Panc1 (cell line): Measurements from ENCODE around the gene CDCP1. TPM values are rescaled to one million over a fixed set of nuclear protein-coding genes. Genes with fewer than 3 reads are reported as not detected.

Experiments
- ATAC-seq: fragments of 200-7000 bp; cut with Tn5 transposase; 2 replicates; pipeline ENCODE4 v1.9.1; 2020; ENCODE audit warnings: mild to moderate bottlenecking, moderate library complexity
- BruUV-seq: library from RNA; stranded (reverse); fragments of 400-500 nt; replicated peaks from 2 replicates; lab custom pipeline; 2021; lab: Mats Ljungman, UMichigan
- CTCF ChIA-PET: fragments of 300-600 bp; sonication (Branson Sonifier 250); formaldehyde crosslinking; loops from one replicate; lab custom pipeline; 2022; ENCODE audit warnings: antibody characterized with exemption; lab: Charles Lee
- POLR2A ChIA-PET: fragments of 300-600 bp; sonication (Branson Sonifier 250); formaldehyde crosslinking; loops from one replicate; lab custom pipeline; 2022; ENCODE audit warnings: antibody characterized with exemption; lab: Charles Lee
- DNase-seq: peaks from one replicate; pipeline ENCODE4 v3.0.0-alpha.2; 2010; ENCODE audit warnings: low read depth, low spot score
- H3K27ac ChIP-seq: 2 replicates; pipeline ENCODE4 v1.5.1; 2011; ENCODE audit warnings: mild to moderate bottlenecking, low read length, inconsistent platforms
- H3K27me3 ChIP-seq: fragments of 200-500 bp; sonication (Bioruptor generic); 2 replicates; pipeline ENCODE4 v1.6.0; 2014; ENCODE audit warnings: low read length, inconsistent platforms; ENCODE audit not compliant: control insufficient read depth, insufficient read depth
- H3K36me3 ChIP-seq: fragments of 200-500 bp; sonication (Bioruptor generic); 2 replicates; pipeline ENCODE4 v1.5.1; 2014; ENCODE audit warnings: inconsistent platforms, mild to moderate bottlenecking, low read length, moderate library complexity; ENCODE audit not compliant: control insufficient read depth, insufficient read depth
- H3K4me1 ChIP-seq: 2 replicates; pipeline ENCODE4 v1.5.1; 2011; ENCODE audit warnings: inconsistent platforms, mild to moderate bottlenecking, low read length, moderate library complexity; ENCODE audit not compliant: control insufficient read depth, insufficient read depth
- H3K4me3 ChIP-seq, 2 experiments: 2 replicates each; pipeline ENCODE4 v1.5.1; 2011 to 2012; ENCODE audit warnings: low read depth in 2 of 2, low read length in 2 of 2, mild to moderate bottlenecking in 2 of 2, inconsistent platforms in 1 of 2, moderate library complexity in 1 of 2
- H3K9me3 ChIP-seq: fragments of 200-500 bp; sonication (Bioruptor generic); 2 replicates; pipeline ENCODE4 v1.5.1; 2014; ENCODE audit warnings: low read depth, mild to moderate bottlenecking, inconsistent platforms, low read length, moderate library complexity; ENCODE audit not compliant: control insufficient read depth, insufficient read depth
- CTCF ChIP-seq: fragments of 450-650 bp; IDR thresholded peaks from 2 replicates; pipeline ENCODE4 v1.5.1; 2017; ENCODE audit warnings: mild to moderate bottlenecking
- POLR2AphosphoS5 ChIP-seq: IDR thresholded peaks from 2 replicates; pipeline ENCODE4 v1.6.1; 2012; ENCODE audit warnings: mild to moderate bottlenecking, low read depth, low read length, moderate library complexity
- REST ChIP-seq, 2 experiments: IDR thresholded peaks; 2 replicates each; pipeline ENCODE4 v1.6.1; 2011 to 2012; ENCODE audit warnings: low read depth in 2 of 2, control low read depth in 1 of 2, low read length in 1 of 2, mild to moderate bottlenecking in 1 of 2, moderate library complexity in 1 of 2; ENCODE audit not compliant: insufficient read depth in 1 of 2
- SIN3A ChIP-seq: IDR thresholded peaks from 2 replicates; pipeline ENCODE4 v1.6.1; 2012; ENCODE audit warnings: low read depth, mild to moderate bottlenecking, low read length, moderate library complexity, borderline replicate concordance; ENCODE audit not compliant: insufficient read depth
- TCF7L2 ChIP-seq: IDR thresholded peaks from 2 replicates; pipeline ENCODE4 v1.6.1; 2011; ENCODE audit warnings: mild to moderate bottlenecking, low read depth, low read length, inconsistent platforms
- in situ Hi-C: cut with HindIII; loops from 2 replicates; pipeline ENCODE4 v1.10.0; 2016; ENCODE audit warnings: low sequenced_read_pairs, low pct_unique_long_range_greater_than_20kb
- intact Hi-C: fragments of 100-400 bp; cut with micrococcal nuclease; formaldehyde crosslinking; loops from one replicate; pipeline ENCODE4 v1.10.0; 2022; ENCODE audit not compliant: unreplicated experiment
- total RNA-seq: library from RNA; stranded (reverse); gene quantifications from one replicate; pipeline ENCODE4 v1.2.1, GENCODE V29; 2021; ENCODE audit not compliant: unreplicated experiment

CDCP1 gene
- total RNA-seq, 1 experiment from 2014 or later = 47.8 TPM

GRCh38 chr3:45100981-45101407 is 45.2 kb downstream of the CDCP1 start:
- peaks cover 4% of the 10 kb centered on the region for H3K4me1 ChIP-seq
- ATAC-seq (no peak), DNase-seq (no peak)
- no peak overlapping the region for H3K4me3 ChIP-seq
- no TSS peak for BruUV-seq
- H3K36me3 ChIP-seq = no peaks in the 10 kb centered on the region
- no peak overlapping the region for H3K27ac ChIP-seq
- CTCF ChIA-PET = no interaction called here
- intact Hi-C loops (no loop called here), in situ Hi-C loops (no loop called here)
- POLR2A ChIA-PET = no interaction called here
- TF ChIP-seq TCF7L2 = no peak
- no peak for TF ChIP-seq CTCF
- no peak for TF ChIP-seq POLR2AphosphoS5
- no peak for TF ChIP-seq SIN3A
- no peaks in the 10 kb centered on the region for H3K9me3 ChIP-seq
- no peaks in the 10 kb centered on the region for H3K27me3 ChIP-seq

GRCh38 chr3:45098310-45098709 is 47.9 kb downstream of the CDCP1 start:
- POLR2A ChIA-PET = no interaction called here
- H3K36me3 ChIP-seq = no peaks in the 10 kb centered on the region
- CTCF ChIA-PET = no interaction called here
- H3K9me3 ChIP-seq = no peaks in the 10 kb centered on the region
- intact Hi-C loops = no loop called here
- H3K4me3 ChIP-seq = no peak overlapping the region
- in situ Hi-C loops = no loop called here
- H3K27me3 ChIP-seq = no peaks in the 10 kb centered on the region
- H3K27ac ChIP-seq = no peak overlapping the region
- no TSS peak for BruUV-seq
- H3K4me1 ChIP-seq = no peaks in the 10 kb centered on the region
- DNase-seq = no peak
- no peak for ATAC-seq
- TF ChIP-seq POLR2AphosphoS5 (no peak), SIN3A (no peak), REST (IDR thresholded peaks at IDR 0.05; ENCODE audit: insufficient read depth in 1 of 2, low read depth in 2 of 2, low read length in 1 of 2) (no peak), CTCF (no peak), TCF7L2 (no peak)
